Activated CD4-positive, alpha-beta T cell treated with anti-CD3 and anti-CD28 coated beads for 4 hours (primary cell): ENCODE measurements around the gene TSSC4.
"Not testable (repeated sequence)": the region's sequence is repeated elsewhere in the genome, so short reads cannot be mapped to it uniquely, and the experiment has no call there.

Experiments
- DNase-seq, 2 donors: peaks; one replicate each; pipeline ENCODE4 v3.0.0-alpha.2; 2020

The TSSC4 gene

GRCh38 chr11:2400069-2400761 lies at the start of gene TSSC4:
TSS of gene TSSC4 (plus strand) at chr11:2400750. CDS start at chr11:2402634, 1,884 bp downstream.
- peak; percentile 99 to 100 for DNase-seq

DNA sequence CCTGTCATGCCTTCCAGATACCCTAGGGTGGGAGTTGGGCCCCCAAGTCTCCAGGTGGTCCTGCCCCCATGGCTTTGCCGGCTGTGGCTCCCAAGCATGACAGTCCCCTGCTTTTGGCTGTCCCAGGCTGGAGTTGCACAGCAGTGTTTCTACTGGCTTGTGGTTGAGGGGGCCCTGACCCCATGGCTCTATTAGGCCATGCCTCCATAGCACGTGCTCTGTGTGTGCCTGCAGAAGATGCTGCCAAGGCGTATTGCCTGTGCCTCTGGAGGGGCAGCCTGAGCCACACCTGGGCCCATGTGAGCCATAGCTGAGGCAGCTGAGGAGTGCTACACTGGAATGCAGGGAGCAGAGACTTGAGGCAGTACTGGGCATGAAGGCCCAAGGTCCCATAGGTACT lies 48.8 kb upstream of the TSSC4 start:
- no peak for DNase-seq

GRCh38 chr11:2352420-2352819 lies 48.1 kb upstream of the TSSC4 start:
- no peak for DNase-seq

DNA sequence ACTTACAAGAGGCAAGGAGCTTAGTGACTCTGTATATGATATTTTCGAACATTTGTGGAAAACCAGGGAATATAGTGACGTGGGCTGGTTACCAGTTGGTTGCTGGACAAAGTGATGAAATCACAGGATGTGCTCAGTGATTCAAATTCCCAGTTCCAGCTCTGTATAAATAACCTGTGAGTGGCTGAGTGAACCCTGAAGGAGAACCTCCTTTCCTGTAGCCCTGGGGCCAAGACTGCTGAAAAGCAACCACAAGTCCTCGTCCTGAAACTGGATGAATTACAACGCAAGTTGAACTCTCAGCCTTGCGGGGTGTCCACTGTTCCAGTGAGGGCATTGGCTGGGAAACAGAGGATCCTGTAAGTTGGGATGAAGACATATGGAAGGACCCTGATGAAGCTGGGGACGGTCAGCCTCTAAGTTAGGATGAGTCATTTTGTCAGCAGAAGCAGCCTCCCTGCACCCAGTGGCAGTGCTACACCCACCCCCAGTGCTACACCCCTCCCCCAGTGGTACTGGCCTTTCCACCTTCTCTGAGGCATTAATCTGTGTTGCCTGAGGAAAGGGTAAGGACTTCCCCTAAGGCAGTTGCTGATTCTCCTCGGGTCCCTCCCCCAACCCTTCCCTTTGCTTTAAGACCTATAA lies 45.4 kb upstream of the TSSC4 start:
- no peak for DNase-seq

GRCh38 chr11:2357246-2357645 lies 43.3 kb upstream of the TSSC4 start:
- no peak for DNase-seq

DNA sequence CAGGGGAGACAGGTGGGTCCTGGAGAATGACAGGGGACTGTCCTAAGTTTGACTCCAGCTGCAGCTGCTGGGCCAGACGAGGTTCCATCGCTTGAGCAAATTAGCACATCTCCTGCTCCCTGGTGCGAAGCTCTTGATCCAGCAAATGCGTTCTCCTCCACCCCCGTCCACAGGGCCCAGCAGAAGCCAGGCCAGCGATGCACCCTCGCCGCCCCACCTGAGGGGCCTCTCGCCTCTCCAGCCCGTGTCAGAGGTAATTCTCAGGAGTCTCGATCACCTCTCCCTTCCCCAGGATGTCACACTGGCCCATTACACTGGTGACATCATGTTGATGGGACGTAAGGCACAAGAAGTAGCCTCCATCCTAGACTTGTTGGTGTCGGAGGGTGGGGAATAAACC lies 42.9 kb upstream of the TSSC4 start:
- not testable (repeated sequence) for DNase-seq

DNA sequence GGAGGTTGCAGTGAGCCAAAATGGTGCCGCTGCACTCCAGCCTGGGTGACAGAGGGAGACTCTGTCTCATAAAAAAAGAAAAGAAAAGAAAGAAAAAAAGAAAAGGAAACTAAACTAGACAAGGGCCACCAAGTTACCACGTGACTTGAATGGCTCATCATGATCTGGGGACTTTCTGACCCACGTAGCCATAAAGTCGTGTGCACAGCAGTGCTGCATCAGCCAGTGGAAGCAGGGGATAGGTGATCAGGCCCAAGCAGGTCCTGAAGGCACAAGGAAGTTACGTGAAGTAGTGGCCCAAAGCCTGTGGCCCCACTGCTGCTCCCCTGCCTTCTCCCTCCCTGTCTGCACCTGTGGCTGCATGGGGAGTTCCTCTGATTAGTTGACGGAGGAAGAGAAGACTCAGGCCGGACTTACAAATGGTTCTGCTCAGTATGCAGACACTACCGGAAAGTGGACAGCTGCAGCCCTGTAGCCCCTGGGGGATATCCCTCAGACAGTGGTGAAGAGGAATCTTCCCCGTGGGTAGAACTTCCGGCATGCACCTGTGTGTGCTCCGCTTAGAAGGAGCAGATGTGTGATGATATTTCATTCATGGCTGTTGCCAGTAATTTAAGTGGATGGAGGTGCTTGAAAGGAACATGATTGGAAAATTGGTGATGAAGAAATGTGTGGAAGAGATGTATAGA lies 41.7 kb upstream of the TSSC4 start:
- no peak for DNase-seq

DNA sequence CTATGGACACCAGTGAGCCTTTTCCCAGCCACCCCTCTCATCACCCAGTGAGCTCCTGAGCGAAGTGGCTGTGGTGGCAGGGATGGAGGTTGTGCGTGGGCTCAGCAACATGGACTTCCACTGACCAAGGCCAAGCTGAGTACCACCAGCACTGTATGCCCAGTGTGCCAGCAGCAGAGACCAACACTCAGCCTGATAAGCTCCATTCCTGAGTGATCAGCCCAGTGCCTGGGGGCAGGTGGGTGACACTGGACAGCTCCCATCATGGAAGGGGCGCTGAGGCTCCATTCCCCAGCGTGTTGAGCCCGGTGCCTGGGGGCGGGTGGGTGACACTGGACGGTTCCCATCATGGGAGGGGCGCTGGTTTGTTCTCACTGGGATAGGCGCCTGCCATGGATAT lies 41.0 kb upstream of the TSSC4 start:
- DNase-seq: no peak

DNA sequence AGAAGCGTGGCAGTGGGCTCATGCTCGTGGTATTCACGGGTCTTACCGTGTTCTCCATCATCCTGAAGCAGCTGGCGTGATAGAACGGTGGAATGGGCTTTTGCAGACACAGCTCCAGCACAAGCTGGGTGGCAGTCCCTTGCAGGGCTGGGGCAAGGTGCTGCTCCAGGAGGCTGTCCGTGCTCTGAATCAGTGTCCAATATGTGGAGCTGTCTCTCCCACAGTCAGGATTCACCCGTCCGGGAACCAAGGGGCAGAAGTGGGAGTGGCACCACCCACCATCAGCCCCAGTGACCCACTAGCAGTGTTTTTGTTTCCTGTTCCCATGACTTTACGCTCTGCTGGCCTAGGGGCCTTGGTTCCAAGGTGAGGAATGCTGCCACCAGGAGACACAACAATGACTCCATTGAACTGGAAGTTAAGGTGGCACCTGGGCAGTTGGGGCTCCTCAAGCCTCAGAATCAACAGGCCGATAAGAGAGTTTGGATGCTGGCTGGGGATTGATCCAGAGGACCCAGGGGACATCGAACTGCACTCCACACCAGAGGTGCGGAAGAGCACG lies 40.4 kb upstream of the TSSC4 start:
- no peak for DNase-seq

GRCh38 chr11:2361565-2361964 lies 39.0 kb upstream of the TSSC4 start:
- no peak for DNase-seq

- DNase-seq: no peak
Measured at GRCh38 chr11:2362414-2362813, 38.1 kb upstream of the TSSC4 start.

GRCh38 chr11:2363130-2363529 lies 37.4 kb upstream of the TSSC4 start:
- DNase-seq: no peak

- no peak for DNase-seq
Measured at GRCh38 chr11:2363577-2364370, 36.8 kb upstream of the TSSC4 start.

DNA sequence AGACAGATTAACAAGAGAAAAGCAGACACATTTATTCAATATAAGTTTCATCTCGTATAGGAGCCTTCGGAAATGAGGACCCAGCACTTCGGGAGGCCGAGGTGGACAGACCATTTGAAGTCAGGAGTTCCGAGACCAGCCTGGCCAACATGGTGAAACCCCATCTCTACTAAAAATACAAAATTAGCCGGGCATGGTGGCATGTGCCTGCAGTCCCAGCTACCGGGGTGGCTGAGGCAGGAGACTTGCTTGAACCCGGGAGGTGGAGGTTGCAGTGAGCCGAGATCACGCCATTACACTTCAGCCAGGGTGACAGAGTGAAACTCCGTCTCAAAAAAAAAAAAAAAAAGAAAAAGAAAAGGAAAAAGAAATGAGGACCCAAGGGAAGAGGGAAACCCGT lies 36.2 kb upstream of the TSSC4 start:
- DNase-seq: not testable (repeated sequence)

- DNase-seq: no peak
Measured at GRCh38 chr11:2365571-2366210, 34.9 kb upstream of the TSSC4 start.

- DNase-seq: no peak
Measured at GRCh38 chr11:2366276-2366675, 34.3 kb upstream of the TSSC4 start.

DNA sequence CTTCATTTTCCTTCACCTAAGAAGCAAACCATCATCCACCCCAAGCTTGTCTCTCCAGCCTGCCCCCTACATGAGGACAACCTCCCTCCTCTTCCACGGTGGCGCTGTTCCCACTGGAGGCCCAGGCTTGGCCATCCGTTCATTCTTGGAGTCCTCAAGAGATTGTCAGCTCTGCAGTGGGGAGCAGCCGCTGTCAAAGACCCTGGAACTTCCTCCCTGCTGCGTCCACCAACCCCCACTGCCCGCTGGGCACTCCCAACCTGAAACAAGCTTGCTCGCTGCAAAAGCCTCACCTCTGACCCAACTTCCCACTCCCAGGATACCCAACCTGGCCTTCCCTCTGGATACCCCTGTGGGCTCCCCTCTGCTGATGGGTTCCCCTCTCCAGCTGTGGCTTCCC lies 33.8 kb upstream of the TSSC4 start:
- no peak for DNase-seq

DNA sequence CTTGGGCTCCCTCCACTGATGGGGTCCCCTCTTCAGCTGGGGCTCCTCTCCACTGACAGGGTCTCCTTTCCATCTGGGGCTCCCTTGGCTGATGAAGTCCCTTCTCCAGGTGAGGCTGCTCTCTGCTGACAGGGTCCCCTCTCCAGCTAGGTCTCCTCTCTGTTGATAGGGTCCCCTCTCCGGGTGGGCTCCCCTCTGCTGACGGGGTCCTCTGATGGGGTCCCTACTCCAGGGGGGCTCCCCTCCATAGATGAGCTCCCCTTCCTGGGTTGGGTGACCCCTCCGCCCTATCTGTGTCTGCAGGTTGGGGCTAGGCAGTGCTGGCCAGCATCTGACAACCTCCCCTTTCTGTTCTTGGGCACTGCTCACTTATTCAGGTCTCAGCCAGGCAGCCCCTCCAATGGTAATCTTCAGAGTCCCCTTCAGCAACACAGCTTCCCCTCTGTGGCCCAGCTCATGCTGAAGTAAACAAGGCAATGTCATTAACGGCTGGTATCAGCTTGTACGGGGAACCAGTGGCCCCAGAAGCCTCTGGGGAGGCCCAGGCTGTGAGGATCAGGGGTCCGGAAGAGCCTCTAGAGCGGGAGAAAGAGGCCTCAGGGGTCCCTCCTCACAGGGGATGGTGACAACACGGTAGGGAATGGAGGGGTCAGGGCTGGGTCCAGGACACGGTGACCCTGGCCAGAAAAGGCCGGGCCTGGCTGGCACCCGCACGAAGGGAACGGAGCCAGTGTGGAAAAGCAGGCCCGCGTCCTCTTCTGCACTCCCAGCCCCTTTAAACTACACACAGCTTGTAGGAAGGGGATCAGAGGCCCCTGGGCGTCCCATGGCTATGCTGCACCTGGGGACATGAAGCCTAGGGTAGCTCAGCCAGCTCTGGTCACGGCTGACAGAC lies 33.0 kb upstream of the TSSC4 start:
- DNase-seq: no peak

DNA sequence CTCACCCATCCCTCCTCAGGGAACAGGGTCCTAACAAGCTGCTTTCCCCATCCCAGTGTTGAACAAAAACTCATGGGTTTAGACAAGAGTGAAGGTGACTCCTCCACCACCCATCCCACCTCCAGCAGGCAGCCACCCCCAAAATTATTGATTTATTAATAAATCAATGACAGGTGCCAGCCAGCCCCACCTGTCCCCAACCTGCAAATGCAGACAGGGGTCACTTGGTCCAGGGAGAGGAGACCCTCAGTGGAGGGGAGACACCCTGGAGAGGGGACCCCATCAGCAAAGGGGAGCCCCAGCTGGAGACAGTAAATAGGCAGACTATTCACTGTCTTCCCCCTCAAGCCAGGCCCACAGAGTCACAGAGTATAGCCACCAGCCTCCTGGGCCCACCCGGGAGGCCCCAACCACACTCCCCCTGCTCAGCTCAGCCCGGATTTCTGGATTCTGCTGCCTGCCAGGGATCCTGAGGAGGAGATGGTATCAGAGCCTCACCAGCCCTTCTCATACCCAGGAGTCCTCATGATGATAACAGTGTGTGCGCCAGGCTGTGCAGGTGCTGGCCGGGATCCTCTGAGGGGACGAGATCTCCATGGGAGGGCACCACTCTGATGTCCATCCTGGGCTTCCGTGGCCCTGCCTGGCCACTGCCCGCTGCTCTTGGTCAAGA lies 32.2 kb upstream of the TSSC4 start:
- no peak for DNase-seq

- DNase-seq: no peak
Measured at GRCh38 chr11:2368851-2369180, 31.7 kb upstream of the TSSC4 start.

DNA sequence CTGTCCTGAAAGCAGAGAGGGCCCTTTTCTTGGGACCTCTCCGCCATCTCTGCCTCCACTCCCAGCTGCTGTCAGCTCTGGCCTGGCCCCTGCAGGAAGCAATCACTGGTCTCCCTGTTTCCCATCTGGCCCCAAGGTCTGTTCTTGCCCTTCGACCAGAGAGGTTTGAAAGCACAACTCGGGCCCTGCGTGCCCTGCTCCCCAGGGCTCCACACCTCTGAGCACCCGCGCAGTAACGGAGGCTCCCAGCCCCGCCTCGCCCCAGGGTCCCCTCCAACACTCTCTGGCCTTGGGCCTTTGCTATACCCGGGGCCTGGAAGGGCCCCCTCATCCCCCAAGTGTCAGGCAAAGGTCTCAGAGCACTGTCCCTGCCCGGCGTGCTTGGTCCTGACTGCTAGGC lies 31.2 kb upstream of the TSSC4 start:
- no peak for DNase-seq
